K562 (cell line): ENCODE data around the gene ACTN1. TPM values are rescaled to one million over a fixed set of nuclear protein-coding genes. Genes with fewer than 3 reads are reported as not detected.

ENCODE experiments used
- ARID4B ChIP-seq: sonication (generic); formaldehyde crosslinking; IDR thresholded peaks from 2 replicates; pipeline ENCODE4 v1.8.0; 2022; ENCODE audit warnings: mild to moderate bottlenecking, missing genetic modification reagents
- CLOCK ChIP-seq: fragments of 250-450 bp; sonication (Bioruptor Pico); IDR thresholded peaks from 2 replicates; pipeline ENCODE4 v1.4.0; 2020; ENCODE audit warnings: mild to moderate bottlenecking, moderate library complexity, borderline replicate concordance
- CTCFL ChIP-seq: IDR thresholded peaks from 2 replicates; pipeline ENCODE4 v1.6.1; 2011; ENCODE audit warnings: borderline replicate concordance, low read depth, mild to moderate bottlenecking, moderate library complexity, low read length; ENCODE audit not compliant: insufficient read depth, poor library complexity, severe bottlenecking
- LCOR ChIP-seq: sonication (generic); formaldehyde crosslinking; IDR thresholded peaks from 2 replicates; pipeline ENCODE4 v1.8.0; 2022; ENCODE audit warnings: mild to moderate bottlenecking, missing genetic modification reagents
- REST ChIP-seq, 2 experiments: fragments of 450-650 bp; formaldehyde crosslinking in 1 of 2; IDR thresholded peaks; 2 replicates each; pipeline versions ENCODE4 v1.4.0 to v1.6.1; 2014 to 2020; ENCODE audit warnings: mild to moderate bottlenecking in 2 of 2, borderline replicate concordance in 1 of 2, low read depth in 1 of 2
- ZBTB7A ChIP-seq: IDR thresholded peaks from 2 replicates; pipeline ENCODE4 v1.6.1; 2011; ENCODE audit warnings: low read depth, mild to moderate bottlenecking, low read length, moderate library complexity, borderline replicate concordance; ENCODE audit not compliant: control insufficient read depth
- polyA plus RNA-seq, 8 experiments: library from polyadenylated mRNA; depleted of rRNA in 4 of 8; stranded (reverse) in 5 of 8; unstranded in 3 of 8; fragments of >200 nt; fragmentation: Nextera tagmentation in 2 of 8; fragmentation: Illumina TruSeq in 1 of 8; extraction: Ambion mirVana in 2 of 8; extraction: Trizol in 1 of 8; gene quantifications; 2 replicates each; pipeline versions ENCODE4 v1.2.1 to v1.2.3, GENCODE V29; 2011 to 2014; ENCODE audit warnings: inconsistent platforms in 1 of 8, missing spikeins in 1 of 8
- total RNA-seq, 7 experiments: library from RNA; depleted of rRNA in 6 of 7; stranded (reverse); fragments of >200 nt in 6 of 7; fragmentation: Illumina TruSeq in 2 of 7; extraction: Trizol in 2 of 7; gene quantifications; 2 replicates each; pipeline versions ENCODE4 v1.2.1 to v1.2.3, GENCODE V29; 2011 to 2021; ENCODE audit warnings: low replicate concordance in 1 of 7

The ACTN1 gene
- total and polyA plus RNA-seq, 9 of the 15 experiments (the other 6 are each of a cell fraction or from before 2014, with no cell fraction given) = 2.2 to 67.7 (median 34.5) TPM

GRCh38 chr14:68911594-68912227 lies 67.4 kb downstream of the ACTN1 start (continued):
- TF ChIP-seq REST (IDR thresholded peaks at IDR 0.05; ENCODE audit: borderline replicate concordance) (peak; percentile 81), REST (CRISPR knock-in tag; IDR thresholded peaks at IDR 0.05; ENCODE audit: low read depth) (no peak), ARID4B (CRISPR knock-in tag) (no peak), ZBTB7A (0 out of 2 replicates have a peak, but pooled peaks have one; percentile 41), LCOR (CRISPR knock-in tag) (0 out of 2 replicates have a peak, but pooled peaks have one; percentile 25), CTCFL (peak; percentile 69), CLOCK (CRISPR knock-in tag) (no peak)
